ENCODE results near the gene C1orf167.

GRCh38 chr1:11729498-11730428 is 32.2 kb upstream of the C1orf167 start:
- TF ChIP-seq YY1 (IDR thresholded peaks at IDR 0.05; ENCODE audit: insufficient read depth, insufficient read length): no peak
- no peak for TF ChIP-seq SUZ12 (IDR thresholded peaks at IDR 0.05; ENCODE audit: extremely low read depth, insufficient read depth, insufficient read length)

Data from NT2/D1 (cell line).